K562 (cell line): ENCODE results near the gene MEF2C. TPM values are rescaled to one million over a fixed set of nuclear protein-coding genes. Genes with fewer than 3 reads are reported as not detected.

Experiments
- ATAC-seq: fragments of 200-7000 bp; cut with Tn5 transposase; 3 replicates; pipeline ENCODE4 v1.9.1; 2020; ENCODE audit warnings: moderate library complexity
- BruUV-seq: library from RNA; stranded (reverse); fragments of 400-500 nt; replicated peaks from 2 replicates; lab custom pipeline; 2021; lab: Mats Ljungman, UMichigan
- CTCF ChIA-PET: fragments of 300-600 bp; formaldehyde crosslinking; extraction: SDS; loops from one replicate; lab custom pipeline; 2021; ENCODE audit warnings: low intra/inter-chr PET ratio; lab: Yijun Ruan, JAX
- POLR2A ChIA-PET: fragments of 300-600, 350-650 bp; sonication (Branson Sonifier 250); formaldehyde crosslinking; extraction: SDS; loops from one replicate; lab custom pipeline; 2021; ENCODE audit warnings: antibody characterized with exemption, inconsistent platforms; lab: Yijun Ruan, JAX
- DNase-seq, 4 experiments: peaks; one replicate each; pipeline versions ENCODE4 v3.0.0 to v3.0.0-alpha.2; 2011 to 2018; ENCODE audit warnings: low spot score in 3 of 4, mixed read lengths in 3 of 4; ENCODE audit errors: extremely low read depth in 1 of 4
- FAIRE-seq: peaks from 2 replicates; lab custom pipeline; 2011; peaks lifted over from hg19 to GRCh38; lab: Jason Lieb, UNC
- H2AFZ ChIP-seq: 2 replicates; pipeline ENCODE4 v1.6.0; 2011; ENCODE audit warnings: low read depth, low read length, control low read depth, inconsistent platforms
- H3K27ac ChIP-seq: fragments of 200-600 bp; 3 replicates; pipeline ENCODE4 v1.8.0; 2011; ENCODE audit warnings: low read depth, mild to moderate bottlenecking, control low read depth, inconsistent platforms, low read length, moderate library complexity, mixed read lengths; ENCODE audit errors: extremely low read depth
- H3K27me3 ChIP-seq, 2 experiments: fragments of 300-600 bp in 1 of 2; 2 replicates in 1 of 2; 3 replicates in 1 of 2; pipeline versions ENCODE4 v1.6.0 to v1.8.0; 2011; ENCODE audit warnings: inconsistent platforms in 2 of 2, low read length in 2 of 2, mild to moderate bottlenecking in 1 of 2, mixed read lengths in 1 of 2, moderate library complexity in 1 of 2; ENCODE audit not compliant: control insufficient read depth in 2 of 2, insufficient read depth in 2 of 2
- H3K36me3 ChIP-seq: fragments of 300-600 bp; 3 replicates; pipeline ENCODE4 v1.8.0; 2011; ENCODE audit warnings: mild to moderate bottlenecking, low read length, inconsistent platforms; ENCODE audit not compliant: control insufficient read depth, insufficient read depth
- H3K4me1 ChIP-seq, 2 experiments: fragments of 200-600 bp in 1 of 2; replicated peaks in 1 of 2; 2 replicates in 1 of 2; 3 replicates in 1 of 2; pipeline versions ENCODE4 v1.5.1 to v1.8.0; 2011; ENCODE audit warnings: inconsistent platforms in 2 of 2, low read length in 2 of 2, mild to moderate bottlenecking in 1 of 2, mixed read lengths in 1 of 2, moderate library complexity in 1 of 2; ENCODE audit not compliant: control insufficient read depth in 2 of 2, insufficient read depth in 2 of 2
- H3K4me2 ChIP-seq: 2 replicates; pipeline ENCODE4 v1.6.1; 2011; ENCODE audit warnings: low read length, control low read depth, inconsistent platforms, mixed read lengths; ENCODE audit not compliant: insufficient read depth
- H3K4me3 ChIP-seq: fragments of 200-600 bp; sonication (generic), shearing (Covaris generic); 2 replicates; pipeline ENCODE4 v1.5.1; 2016; ENCODE audit warnings: control low read depth, inconsistent platforms
- H3K79me2 ChIP-seq: fragments of 200-600 bp; 3 replicates; pipeline ENCODE4 v1.8.0; 2011; ENCODE audit warnings: low read length, inconsistent platforms; ENCODE audit not compliant: control insufficient read depth, insufficient read depth
- H3K9ac ChIP-seq, 2 experiments: 2 replicates each; pipeline versions ENCODE4 v1.6.0 to v1.6.1; 2011; ENCODE audit warnings: low read depth in 2 of 2, low read length in 2 of 2, control low read depth in 1 of 2, inconsistent platforms in 1 of 2, mild to moderate bottlenecking in 1 of 2, mixed read lengths in 1 of 2; ENCODE audit not compliant: insufficient read depth in 1 of 2
- H3K9me1 ChIP-seq: one replicate; pipeline ENCODE4 v1.6.0; 2011; ENCODE audit warnings: inconsistent platforms, mild to moderate bottlenecking, low read length, moderate library complexity; ENCODE audit not compliant: control insufficient read depth, insufficient read depth
- H3K9me3 ChIP-seq: replicated peaks from 2 replicates; pipeline ENCODE4 v1.5.1; 2011; ENCODE audit warnings: low read depth, low read length, inconsistent platforms; ENCODE audit not compliant: control insufficient read depth, insufficient read depth
- H4K20me1 ChIP-seq: replicated peaks from 2 replicates; pipeline ENCODE4 v1.6.1; 2011; ENCODE audit warnings: low read length, inconsistent platforms, mixed read lengths; ENCODE audit not compliant: control insufficient read depth, insufficient read depth
- KAT2B ChIP-seq: IDR thresholded peaks from one replicate; pipeline ENCODE4 v1.6.1; 2012; ENCODE audit warnings: low read depth, mild to moderate bottlenecking, control low read depth, inconsistent platforms, low read length, moderate library complexity
- LEF1 ChIP-seq: fragments of 450-650 bp; IDR thresholded peaks from 2 replicates; pipeline ENCODE4 v1.6.1; 2016; ENCODE audit warnings: mild to moderate bottlenecking
- THRAP3 ChIP-seq: fragments of 450-650 bp; IDR thresholded peaks from 2 replicates; pipeline ENCODE4 v1.6.1; 2016; ENCODE audit warnings: mild to moderate bottlenecking, inconsistent platforms, borderline replicate concordance
- ZFP1 ChIP-seq: fragments of 450-650 bp; formaldehyde crosslinking; IDR thresholded peaks from 2 replicates; pipeline ENCODE4 v1.4.0; 2020; ENCODE audit warnings: mild to moderate bottlenecking, mixed read lengths
- ZNF140 ChIP-seq: fragments of 250-450 bp; sonication (Bioruptor Pico); IDR thresholded peaks from 2 replicates; pipeline ENCODE4 v1.8.0; 2021; ENCODE audit warnings: moderate library complexity, mild to moderate bottlenecking, inconsistent platforms
- ZNF224 ChIP-seq: sonication (generic); formaldehyde crosslinking; IDR thresholded peaks from 2 replicates; pipeline ENCODE4 v1.8.0; 2022; ENCODE audit warnings: mild to moderate bottlenecking, missing genetic modification reagents
- ZNF232 ChIP-seq: sonication (generic); formaldehyde crosslinking; IDR thresholded peaks from 2 replicates; pipeline ENCODE4 v1.8.0; 2022; ENCODE audit warnings: mild to moderate bottlenecking, missing genetic modification reagents
- WGBS: fragments of 100-300 bp; shearing (Covaris generic); methylation state at CpG from one replicate; pipeline ENCODE4 v1.1.6; 2016; ENCODE audit warnings: low coverage, mixed read lengths; ENCODE audit not compliant: insufficient coverage; ENCODE audit errors: missing lambda C conversion rate; 5-methylcytosine and 5-hydroxymethylcytosine counted together
- in situ Hi-C: fragments of 300-500 bp; cut with MboI; formaldehyde crosslinking; loops from 4 replicates; pipeline ENCODE4 v1.15.0; 2018; ENCODE audit warnings: inconsistent platforms, mixed read lengths
- intact Hi-C: fragments of 100-400 bp; cut with micrococcal nuclease; formaldehyde crosslinking; loops from 2 replicates; pipeline ENCODE4 v1.14.2; 2022
- polyA plus RNA-seq, 8 experiments: library from polyadenylated mRNA; depleted of rRNA in 4 of 8; stranded (reverse) in 5 of 8; unstranded in 3 of 8; fragments of >200 nt; fragmentation: Nextera tagmentation in 2 of 8; fragmentation: Illumina TruSeq in 1 of 8; extraction: Ambion mirVana in 2 of 8; extraction: Trizol in 1 of 8; gene quantifications; 2 replicates each; pipeline versions ENCODE4 v1.2.1 to v1.2.3, GENCODE V29; 2011 to 2014; ENCODE audit warnings: inconsistent platforms in 1 of 8, missing spikeins in 1 of 8
- total RNA-seq, 7 experiments: library from RNA; depleted of rRNA in 6 of 7; stranded (reverse); fragments of >200 nt in 6 of 7; fragmentation: Illumina TruSeq in 2 of 7; extraction: Trizol in 2 of 7; gene quantifications; 2 replicates each; pipeline versions ENCODE4 v1.2.1 to v1.2.3, GENCODE V29; 2011 to 2021; ENCODE audit warnings: low replicate concordance in 1 of 7
- TF ChIP-seq, protein P1 (sequence below), 2 experiments: IDR thresholded peaks; 2 replicates each; pipeline ENCODE4 v1.6.1; 2011; ENCODE audit warnings: borderline replicate concordance in 1 of 2, control low read depth in 1 of 2, low read depth in 1 of 2, low read length in 1 of 2, mild to moderate bottlenecking in 1 of 2, mixed read lengths in 1 of 2, moderate library complexity in 1 of 2; ENCODE audit not compliant: insufficient read depth in 1 of 2, insufficient read length in 1 of 2, poor library complexity in 1 of 2, severe bottlenecking in 1 of 2; ENCODE audit errors: extremely low read depth in 1 of 2
- TF ChIP-seq, protein P2 (sequence below): sonication (generic); formaldehyde crosslinking; IDR thresholded peaks from 2 replicates; pipeline ENCODE4 v1.8.0; 2022; ENCODE audit warnings: missing genetic modification reagents, mild to moderate bottlenecking, borderline replicate concordance

MEF2C gene
- total and polyA plus RNA-seq, 9 of the 15 experiments (the other 6 are each of a cell fraction or from before 2014, with no cell fraction given): 25.1 to 67.8 (median 58.3) TPM

DNA sequence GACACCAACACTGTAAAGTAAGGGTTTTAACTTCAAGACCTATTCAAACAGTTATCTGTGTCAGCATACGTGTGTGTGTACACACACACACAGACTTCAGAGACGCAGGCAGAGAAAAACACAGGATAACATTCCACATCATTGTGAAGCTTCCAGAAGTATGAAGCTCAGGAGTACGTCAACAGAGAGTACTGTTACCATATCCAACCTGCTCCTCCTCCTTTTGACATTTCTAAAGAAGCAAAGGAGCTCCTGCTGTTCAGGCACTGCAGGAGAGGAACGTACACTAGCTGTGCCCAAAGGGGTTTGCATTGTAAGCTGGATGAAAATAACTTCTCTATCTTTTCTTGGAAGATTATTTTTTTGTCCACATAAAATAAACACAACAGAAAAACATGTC, 180.7 kb downstream of the MEF2C start:
- no peak overlapping the region for H2AFZ ChIP-seq
- H3K79me2 ChIP-seq: no peaks in the 10 kb centered on the region
- no peak for FAIRE-seq
- H3K4me1 ChIP-seq: no peaks in the 10 kb centered on the region
- DNase-seq: no peak
- 1% methylated on average over 4 of the region's 4 CpGs for WGBS
- H4K20me1 ChIP-seq: no peaks in the 10 kb centered on the region
- in situ Hi-C loops: loop anchor here (25.0 kb wide), 1 partner anchor 1560 kb away; no protein-coding TSS in a partner anchor
- no peak overlapping the region for H3K9ac ChIP-seq
- no peak overlapping the region for H3K4me3 ChIP-seq
- no peak for TF ChIP-seq LEF1
- no peak for TF ChIP-seq ZFP1
- TF ChIP-seq, protein P1, sequence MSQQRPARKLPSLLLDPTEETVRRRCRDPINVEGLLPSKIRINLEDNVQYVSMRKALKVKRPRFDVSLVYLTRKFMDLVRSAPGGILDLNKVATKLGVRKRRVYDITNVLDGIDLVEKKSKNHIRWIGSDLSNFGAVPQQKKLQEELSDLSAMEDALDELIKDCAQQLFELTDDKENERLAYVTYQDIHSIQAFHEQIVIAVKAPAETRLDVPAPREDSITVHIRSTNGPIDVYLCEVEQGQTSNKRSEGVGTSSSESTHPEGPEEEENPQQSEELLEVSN (IDR thresholded peaks at IDR 0.05; ENCODE audit: borderline replicate concordance in 1 of 2, extremely low read depth in 1 of 2, insufficient read depth in 1 of 2, insufficient read length in 1 of 2, low read depth in 1 of 2, low read length in 1 of 2, poor library complexity in 1 of 2, severe bottlenecking in 1 of 2): no peak
- no peak for TF ChIP-seq THRAP3
- TF ChIP-seq ZNF140: no peak
- TF ChIP-seq KAT2B: no peak
- no peak for TF ChIP-seq ZNF224 (CRISPR knock-in tag)
- TF ChIP-seq ZNF232: no peak
- TF ChIP-seq, protein P2, sequence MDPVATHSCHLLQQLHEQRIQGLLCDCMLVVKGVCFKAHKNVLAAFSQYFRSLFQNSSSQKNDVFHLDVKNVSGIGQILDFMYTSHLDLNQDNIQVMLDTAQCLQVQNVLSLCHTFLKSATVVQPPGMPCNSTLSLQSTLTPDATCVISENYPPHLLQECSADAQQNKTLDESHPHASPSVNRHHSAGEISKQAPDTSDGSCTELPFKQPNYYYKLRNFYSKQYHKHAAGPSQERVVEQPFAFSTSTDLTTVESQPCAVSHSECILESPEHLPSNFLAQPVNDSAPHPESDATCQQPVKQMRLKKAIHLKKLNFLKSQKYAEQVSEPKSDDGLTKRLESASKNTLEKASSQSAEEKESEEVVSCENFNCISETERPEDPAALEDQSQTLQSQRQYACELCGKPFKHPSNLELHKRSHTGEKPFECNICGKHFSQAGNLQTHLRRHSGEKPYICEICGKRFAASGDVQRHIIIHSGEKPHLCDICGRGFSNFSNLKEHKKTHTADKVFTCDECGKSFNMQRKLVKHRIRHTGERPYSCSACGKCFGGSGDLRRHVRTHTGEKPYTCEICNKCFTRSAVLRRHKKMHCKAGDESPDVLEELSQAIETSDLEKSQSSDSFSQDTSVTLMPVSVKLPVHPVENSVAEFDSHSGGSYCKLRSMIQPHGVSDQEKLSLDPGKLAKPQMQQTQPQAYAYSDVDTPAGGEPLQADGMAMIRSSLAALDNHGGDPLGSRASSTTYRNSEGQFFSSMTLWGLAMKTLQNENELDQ: no peak
- TF ChIP-seq, all 486 proteins: peak for 0
- BruUV-seq: no TSS peak
- ChIA-PET POLR2A (no interaction called here), CTCF (no interaction called here)
- peaks cover 0 to 2% of the 10 kb centered on the region in 2 experiments; a peak in 1 of 5 replicates for H3K27me3 ChIP-seq
- no peaks in the 10 kb centered on the region for H3K9me3 ChIP-seq
- H3K9me1 ChIP-seq: no peaks in the 10 kb centered on the region
- intact Hi-C loops: no loop called here
- H3K36me3 ChIP-seq: no peaks in the 10 kb centered on the region
- ATAC-seq: no peak
- H3K4me2 ChIP-seq: no peak overlapping the region
- no peak overlapping the region for H3K27ac ChIP-seq
